Osteoblast (primary cell): ENCODE data around the gene IFIT1B. TPM values are rescaled to one million over a fixed set of nuclear protein-coding genes. Genes with fewer than 3 reads are reported as not detected.
"Not testable (repeated sequence)": the region's sequence is repeated elsewhere in the genome, so short reads cannot be mapped to it uniquely, and the experiment has no call there.

Experiments used
- DNase-seq: peaks from one replicate; pipeline ENCODE4 v3.0.0; 2011; ENCODE audit warnings: low spot score, mixed read lengths; ENCODE audit not compliant: insufficient read length; ENCODE audit errors: missing footprints
- H2AFZ ChIP-seq: 2 replicates; pipeline ENCODE4 v1.6.0; 2011; ENCODE audit warnings: mild to moderate bottlenecking, low read length
- H3K27ac ChIP-seq: 2 replicates; pipeline ENCODE4 v1.5.1; 2011; ENCODE audit warnings: mild to moderate bottlenecking, low read depth, low read length, moderate library complexity
- H3K27me3 ChIP-seq: 2 replicates; pipeline ENCODE4 v1.6.0; 2012; ENCODE audit warnings: mild to moderate bottlenecking, control low read depth, inconsistent platforms, low read length, moderate library complexity; ENCODE audit not compliant: insufficient read depth
- H3K36me3 ChIP-seq: 2 replicates; pipeline ENCODE4 v1.5.1; 2011; ENCODE audit warnings: mild to moderate bottlenecking, low read length, control low read depth, moderate library complexity; ENCODE audit not compliant: insufficient read depth
- H3K4me1 ChIP-seq: 2 replicates; pipeline ENCODE4 v1.5.1; 2011; ENCODE audit warnings: mild to moderate bottlenecking, low read length, control low read depth, moderate library complexity; ENCODE audit not compliant: insufficient read depth
- H3K4me2 ChIP-seq: 2 replicates; pipeline ENCODE4 v1.6.0; 2011; ENCODE audit warnings: mild to moderate bottlenecking, low read length; ENCODE audit not compliant: insufficient read depth
- H3K4me3 ChIP-seq: fragments of 200-600 bp; sonication (generic); 3 replicates; pipeline ENCODE4 v1.5.1; 2012; ENCODE audit warnings: mild to moderate bottlenecking, low read length, inconsistent platforms; ENCODE audit not compliant: insufficient read depth
- H3K79me2 ChIP-seq: 2 replicates; pipeline ENCODE4 v1.6.0; 2012; ENCODE audit warnings: mild to moderate bottlenecking, low read length, control low read depth, inconsistent platforms; ENCODE audit not compliant: insufficient read depth
- H3K9me3 ChIP-seq: 2 replicates; pipeline ENCODE4 v1.5.1; 2011; ENCODE audit warnings: low read depth, low read length, control low read depth
- H4K20me1 ChIP-seq: 2 replicates; pipeline ENCODE4 v1.6.0; 2012; ENCODE audit warnings: mild to moderate bottlenecking, low read length, control low read depth; ENCODE audit not compliant: insufficient read depth
- total RNA-seq: library from RNA; depleted of rRNA; stranded (reverse); fragments of >200 nt; gene quantifications from 2 replicates; pipeline ENCODE4 v1.2.3, GENCODE V29; 2012
- TF ChIP-seq, protein P1 (sequence below): IDR thresholded peaks from 2 replicates; pipeline ENCODE4 v1.5.1; 2011; ENCODE audit warnings: mild to moderate bottlenecking, low read depth, low read length, moderate library complexity; ENCODE audit errors: extremely low read depth

Gene IFIT1B
- total RNA-seq = not detected in 2 replicates

DNA sequence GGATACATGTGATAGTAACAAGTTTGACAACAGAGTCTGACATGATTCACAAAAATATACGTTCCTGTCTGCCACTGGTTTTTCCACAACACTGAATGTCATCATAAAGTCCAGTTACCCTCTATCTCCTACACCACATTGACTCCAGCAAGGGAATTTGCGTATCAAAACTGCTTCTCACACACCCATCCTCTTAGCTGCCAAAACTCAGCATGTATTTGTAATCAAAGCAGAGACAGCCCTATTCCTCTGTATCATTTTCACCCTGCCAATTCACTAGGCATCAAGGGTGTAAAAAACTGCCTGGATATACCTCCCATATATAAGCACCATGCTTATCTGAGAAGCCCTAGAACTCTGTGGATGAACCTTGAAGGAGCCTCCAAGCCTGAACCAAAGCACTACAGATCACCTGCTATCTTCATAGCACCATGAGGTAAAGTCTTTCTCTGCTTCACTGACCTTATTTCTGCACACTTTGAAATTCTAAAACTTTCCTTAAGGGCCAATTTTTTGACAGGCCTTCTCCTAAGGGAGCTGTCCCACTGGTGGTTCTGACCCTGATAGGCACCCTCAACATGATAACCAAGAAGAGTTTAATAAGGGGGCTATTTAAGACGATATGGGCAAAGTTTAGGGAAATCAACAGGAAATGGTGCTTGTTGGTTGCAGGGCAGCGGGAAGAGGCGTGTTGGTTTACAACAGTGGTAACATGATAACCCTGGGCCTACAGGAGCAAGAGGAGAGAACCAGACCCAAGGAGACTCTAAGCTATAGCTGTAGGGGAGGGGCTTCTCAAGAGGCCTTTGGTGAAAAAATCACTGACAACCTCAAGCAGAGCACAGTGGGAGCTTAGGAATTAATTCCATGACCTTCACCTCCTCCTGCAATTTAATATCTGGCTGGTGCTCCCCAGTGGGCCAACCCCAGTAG, at the start of gene IFIT1B:
Gene IFIT1B (plus strand): TSS at position 352 of the 933 bp plus-strand sequence. CDS start 80 bp downstream, at position 432.
- Histone ChIP-seq H3K27ac (no peak within 1 kb of the TSS), H3K79me2 (no peaks in the 10 kb centered on the region), H2AFZ (no peak within 1 kb of the TSS), H3K36me3 (no peaks in the 10 kb centered on the region), H3K4me1 (peaks cover 17% of the 10 kb centered on the region), H3K27me3 (no peaks in the 10 kb centered on the region), H3K4me2 (no peak within 1 kb of the TSS), H4K20me1 (no peaks in the 10 kb centered on the region), H3K4me3 (no peak within 1 kb of the TSS), H3K9me3 (no peaks in the 10 kb centered on the region)
- TF ChIP-seq, protein P1, sequence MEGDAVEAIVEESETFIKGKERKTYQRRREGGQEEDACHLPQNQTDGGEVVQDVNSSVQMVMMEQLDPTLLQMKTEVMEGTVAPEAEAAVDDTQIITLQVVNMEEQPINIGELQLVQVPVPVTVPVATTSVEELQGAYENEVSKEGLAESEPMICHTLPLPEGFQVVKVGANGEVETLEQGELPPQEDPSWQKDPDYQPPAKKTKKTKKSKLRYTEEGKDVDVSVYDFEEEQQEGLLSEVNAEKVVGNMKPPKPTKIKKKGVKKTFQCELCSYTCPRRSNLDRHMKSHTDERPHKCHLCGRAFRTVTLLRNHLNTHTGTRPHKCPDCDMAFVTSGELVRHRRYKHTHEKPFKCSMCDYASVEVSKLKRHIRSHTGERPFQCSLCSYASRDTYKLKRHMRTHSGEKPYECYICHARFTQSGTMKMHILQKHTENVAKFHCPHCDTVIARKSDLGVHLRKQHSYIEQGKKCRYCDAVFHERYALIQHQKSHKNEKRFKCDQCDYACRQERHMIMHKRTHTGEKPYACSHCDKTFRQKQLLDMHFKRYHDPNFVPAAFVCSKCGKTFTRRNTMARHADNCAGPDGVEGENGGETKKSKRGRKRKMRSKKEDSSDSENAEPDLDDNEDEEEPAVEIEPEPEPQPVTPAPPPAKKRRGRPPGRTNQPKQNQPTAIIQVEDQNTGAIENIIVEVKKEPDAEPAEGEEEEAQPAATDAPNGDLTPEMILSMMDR = no peak
- DNase-seq = no peak

GRCh38 chr10:89329151-89329550, 48.7 kb upstream of the IFIT1B start:
- Histone ChIP-seq H4K20me1 (no peaks in the 10 kb centered on the region), H3K27ac (peak overlapping the region; percentile 98), H3K79me2 (peaks cover 38% of the 10 kb centered on the region), H3K4me1 (peaks cover 49% of the 10 kb centered on the region), H3K4me2 (peak overlapping the region; percentile 93), H3K4me3 (no peak overlapping the region), H3K27me3 (no peaks in the 10 kb centered on the region), H3K9me3 (no peaks in the 10 kb centered on the region), H3K36me3 (no peaks in the 10 kb centered on the region), H2AFZ (no peak overlapping the region)
- no peak for DNase-seq
- TF ChIP-seq, protein P1 = no peak

DNA sequence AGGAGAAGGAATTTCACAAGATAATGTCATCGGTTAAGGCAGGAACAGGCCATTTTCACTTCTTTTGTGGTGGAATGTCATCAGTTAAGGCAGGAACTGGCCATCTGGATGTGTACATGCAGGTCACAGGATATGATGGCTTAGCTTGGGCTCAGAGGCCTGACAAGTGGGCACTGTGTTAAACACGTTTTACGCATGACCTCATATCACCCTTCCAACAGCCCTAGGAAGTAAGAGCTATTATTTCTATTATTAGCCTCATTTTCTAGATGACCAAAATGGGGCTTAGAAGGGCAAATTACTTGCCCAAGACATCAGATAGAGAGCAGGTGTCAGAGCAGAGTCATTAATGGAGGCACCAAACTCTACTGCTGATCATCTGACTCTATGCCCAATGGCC, 47.8 kb upstream of the IFIT1B start:
- Histone ChIP-seq H3K79me2 (peaks cover 42% of the 10 kb centered on the region), H3K4me1 (peaks cover 50% of the 10 kb centered on the region)
- not testable (repeated sequence) for H3K4me3 ChIP-seq, H3K9me3 ChIP-seq, H3K27ac ChIP-seq, DNase-seq, H3K36me3 ChIP-seq, H3K27me3 ChIP-seq, H2AFZ ChIP-seq, H4K20me1 ChIP-seq, H3K4me2 ChIP-seq

DNA sequence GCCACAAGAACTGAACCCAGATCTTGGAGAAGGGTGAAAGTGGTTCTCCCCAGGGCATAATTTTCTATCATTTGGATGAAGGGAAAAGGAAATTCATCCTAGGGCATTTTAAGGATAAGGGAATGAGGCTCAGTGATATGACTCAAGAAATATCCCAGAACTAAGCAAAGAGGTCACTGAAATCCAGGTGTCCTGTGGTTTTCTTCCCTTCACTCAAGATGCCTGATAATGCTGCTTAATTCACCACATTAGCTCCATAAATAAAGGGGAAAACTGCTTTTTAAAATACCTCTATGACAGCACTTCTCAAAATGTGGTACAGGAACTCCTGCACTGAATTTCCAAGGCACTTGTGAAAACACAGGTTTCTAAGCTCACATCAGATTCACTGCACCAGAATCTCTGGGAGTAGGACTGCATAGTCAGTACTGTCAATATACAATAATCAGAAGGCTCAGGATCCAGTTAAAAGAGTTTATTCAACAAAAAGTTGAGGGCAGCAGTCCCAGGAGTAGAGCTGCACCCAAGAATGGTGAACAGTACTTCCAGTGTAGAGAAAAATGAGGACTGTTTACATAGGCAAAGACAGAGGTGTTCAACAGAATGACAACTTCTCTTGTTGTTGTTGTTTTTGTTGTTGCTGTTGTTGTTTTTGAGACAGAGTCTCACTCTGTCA, 47.2 kb upstream of the IFIT1B start:
- TF ChIP-seq, protein P1 = no peak
- no peaks in the 10 kb centered on the region for H3K36me3 ChIP-seq
- H3K4me1 ChIP-seq = peaks cover 50% of the 10 kb centered on the region
- no peak overlapping the region for H3K27ac ChIP-seq
- H2AFZ ChIP-seq = no peak overlapping the region
- no peak for DNase-seq
- peaks cover 45% of the 10 kb centered on the region for H3K79me2 ChIP-seq
- no peaks in the 10 kb centered on the region for H3K9me3 ChIP-seq
- no peaks in the 10 kb centered on the region for H3K27me3 ChIP-seq
- H3K4me3 ChIP-seq = no peak overlapping the region
- H3K4me2 ChIP-seq = no peak overlapping the region
- H4K20me1 ChIP-seq = no peaks in the 10 kb centered on the region

DNA sequence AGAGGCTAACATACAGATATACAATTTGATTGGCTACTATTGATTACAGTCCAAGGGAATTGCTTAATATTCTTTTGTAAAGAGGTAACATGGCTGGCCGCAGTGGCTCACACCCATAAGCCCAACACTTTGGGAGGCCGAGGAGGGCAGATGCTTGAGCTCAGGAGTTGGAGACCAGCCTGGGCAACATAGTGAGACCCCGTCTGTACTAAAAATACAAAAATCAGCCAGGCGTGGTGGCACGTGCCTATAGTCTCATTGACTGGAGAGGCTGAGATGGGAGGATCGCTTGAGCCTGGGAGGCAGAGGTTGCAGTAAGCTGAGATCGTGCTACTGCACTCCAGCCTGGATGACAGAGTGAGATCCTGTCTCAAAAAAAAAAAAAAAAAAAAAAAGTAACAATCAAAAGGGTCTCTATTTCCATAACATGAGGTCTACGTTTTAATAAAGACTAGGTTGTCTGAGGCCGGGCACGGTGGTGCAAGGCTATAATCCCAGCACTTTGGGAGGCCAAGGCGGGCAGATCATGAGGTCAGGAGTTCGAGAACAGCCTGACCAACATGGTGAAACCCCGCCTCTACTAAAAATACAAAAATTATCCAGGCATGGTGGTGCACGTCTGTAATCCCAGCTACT, 46.3 kb upstream of the IFIT1B start:
- H3K4me2 ChIP-seq = peak overlapping the region; percentile 89
- not testable (repeated sequence) for DNase-seq, H3K9me3 ChIP-seq, H3K36me3 ChIP-seq, H3K27me3 ChIP-seq, H4K20me1 ChIP-seq
- peaks cover 48% of the 10 kb centered on the region for H3K79me2 ChIP-seq
- H3K4me3 ChIP-seq = peak overlapping the region; percentile 69
- peak overlapping the region; percentile 87 for H3K27ac ChIP-seq
- peak overlapping the region; percentile 64 for H2AFZ ChIP-seq
- peaks cover 49% of the 10 kb centered on the region for H3K4me1 ChIP-seq
